Nephron (organoid): ENCODE measurements around the gene RAET1L.
"Not testable (repeated sequence)": the region's sequence is repeated elsewhere in the genome, so short reads cannot be mapped to it uniquely, and the experiment has no call there.

Experiments used
- H3K27ac Mint-ChIP-seq, 3 experiments: 2 replicates each; pipeline ENCODE4 v1.8.0; 2020; ENCODE audit warnings: mixed read lengths in 3 of 3, mild to moderate bottlenecking in 2 of 3, moderate library complexity in 1 of 3
- H3K27me3 Mint-ChIP-seq: 2 replicates; pipeline ENCODE4 v1.8.0; 2021; ENCODE audit warnings: low read depth, mild to moderate bottlenecking, moderate library complexity, mixed read lengths
- H3K36me3 Mint-ChIP-seq: 2 replicates; pipeline ENCODE4 v1.8.0; 2020; ENCODE audit warnings: low read depth, mixed read lengths
- H3K4me1 Mint-ChIP-seq: 2 replicates; pipeline ENCODE4 v1.8.0; 2020; ENCODE audit warnings: mixed read lengths
- H3K4me3 Mint-ChIP-seq, 3 experiments: 2 replicates each; pipeline ENCODE4 v1.8.0; 2020; ENCODE audit warnings: mild to moderate bottlenecking in 3 of 3, mixed read lengths in 3 of 3, moderate library complexity in 2 of 3
- H3K9me3 Mint-ChIP-seq: 2 replicates; pipeline ENCODE4 v1.8.0; 2020; ENCODE audit warnings: mixed read lengths
- CTCF ChIP-seq, 3 experiments: fragments of 200-600 bp; sonication (generic); IDR thresholded peaks; one replicate each; pipeline ENCODE4 v1.5.0; 2021; ENCODE audit warnings: antibody characterized with exemption in 3 of 3; ENCODE audit not compliant: unreplicated experiment in 3 of 3

The RAET1L gene

GRCh38 chr6:149974825-149975224 lies 50.5 kb downstream of the RAET1L start:
- no peaks in the 10 kb centered on the region for H3K4me1 Mint-ChIP-seq
- TF ChIP-seq CTCF (IDR thresholded peaks at IDR 0.05; ENCODE audit: unreplicated experiment in 3 of 3), result no peak
- H3K27me3 Mint-ChIP-seq, result peaks cover 98% of the 10 kb centered on the region
- no peak overlapping the region for H3K4me3 Mint-ChIP-seq
- no peaks in the 10 kb centered on the region for H3K36me3 Mint-ChIP-seq
- H3K9me3 Mint-ChIP-seq, result peaks cover 13% of the 10 kb centered on the region
- H3K27ac Mint-ChIP-seq, result no peak overlapping the region

- not testable (repeated sequence) for H3K4me1 Mint-ChIP-seq, H3K36me3 Mint-ChIP-seq, H3K4me3 Mint-ChIP-seq, H3K27ac Mint-ChIP-seq
- Mint-ChIP-seq H3K27me3 (peaks cover 98% of the 10 kb centered on the region), H3K9me3 (peaks cover 13% of the 10 kb centered on the region)
Observed at GRCh38 chr6:149974394-149974793, 50.9 kb downstream of the RAET1L start.

GRCh38 chr6:149969635-149970034 lies 55.7 kb downstream of the RAET1L start:
- no peak for TF ChIP-seq CTCF (IDR thresholded peaks at IDR 0.05; ENCODE audit: unreplicated experiment in 3 of 3)

GRCh38 chr6:149968909-149969308 lies 56.4 kb downstream of the RAET1L start:
- not testable (repeated sequence) for H3K4me3 Mint-ChIP-seq, H3K9me3 Mint-ChIP-seq, H3K36me3 Mint-ChIP-seq, H3K27ac Mint-ChIP-seq
- Mint-ChIP-seq H3K4me1 (peaks cover 15% of the 10 kb centered on the region), H3K27me3 (peaks cover 98% of the 10 kb centered on the region)

More at GRCh38 chr6:149969635-149970034, 55.7 kb downstream of the RAET1L start:
- Mint-ChIP-seq H3K27ac (no peak overlapping the region), H3K4me3 (no peak overlapping the region), H3K27me3 (peaks cover 98% of the 10 kb centered on the region), H3K9me3 (peaks cover 8% of the 10 kb centered on the region), H3K4me1 (peaks cover 9% of the 10 kb centered on the region), H3K36me3 (no peaks in the 10 kb centered on the region)
